SK-N-SH treated with all-trans-retinoic acid at 6 μM for 48 hours (cell line): Measurements from ENCODE around the gene RND3.

Experiments
- ATAC-seq: fragments of 200-7000 bp; cut with Tn5 transposase; 3 replicates; pipeline ENCODE4 v1.9.1; 2020; ENCODE audit warnings: mild to moderate bottlenecking, moderate library complexity
- ARNTL ChIP-seq: fragments of 450-650 bp; formaldehyde crosslinking; IDR thresholded peaks from 2 replicates; pipeline ENCODE4 v1.5.0; 2020; ENCODE audit warnings: low read depth, mild to moderate bottlenecking, moderate library complexity, borderline replicate concordance
- BACH2 ChIP-seq: fragments of 250-450 bp; sonication (Bioruptor Pico); IDR thresholded peaks from 2 replicates; pipeline ENCODE4 v1.9.0; 2021; ENCODE audit warnings: mild to moderate bottlenecking, borderline replicate concordance
- CSDC2 ChIP-seq: fragments of 250-450 bp; sonication (Bioruptor Pico); IDR thresholded peaks from 2 replicates; pipeline ENCODE4 v1.5.0; 2020; ENCODE audit warnings: mild to moderate bottlenecking, moderate library complexity
- ESRRG ChIP-seq: fragments of 250-450 bp; sonication (Bioruptor Pico); IDR thresholded peaks from 2 replicates; pipeline ENCODE4 v1.6.1; 2021; ENCODE audit warnings: mild to moderate bottlenecking
- GLIS3 ChIP-seq: fragments of 250-450 bp; sonication (Bioruptor Pico); IDR thresholded peaks from 2 replicates; pipeline ENCODE4 v1.5.0; 2020; ENCODE audit warnings: mild to moderate bottlenecking, moderate library complexity
- ISL1 ChIP-seq: fragments of 250-450 bp; sonication (Bioruptor Pico); IDR thresholded peaks from 2 replicates; pipeline ENCODE4 v2.1.2; 2022; ENCODE audit warnings: mild to moderate bottlenecking, moderate library complexity
- OSR1 ChIP-seq: fragments of 250-450 bp; sonication (Bioruptor Pico); IDR thresholded peaks from 2 replicates; pipeline ENCODE4 v1.8.0; 2022; ENCODE audit warnings: moderate library complexity, mild to moderate bottlenecking, inconsistent platforms
- PPARA ChIP-seq: fragments of 250-450 bp; sonication (Bioruptor Pico); IDR thresholded peaks from 2 replicates; pipeline ENCODE4 v1.5.0; 2020; ENCODE audit warnings: mild to moderate bottlenecking, borderline replicate concordance
- RARB ChIP-seq: fragments of 250-450 bp; sonication (Bioruptor Pico); IDR thresholded peaks from 2 replicates; pipeline ENCODE4 v1.8.0; 2021; ENCODE audit warnings: mild to moderate bottlenecking, moderate library complexity
- SNAI2 ChIP-seq: fragments of 250-450 bp; sonication (Bioruptor Pico); IDR thresholded peaks from 2 replicates; pipeline ENCODE4 v1.5.0; 2020; ENCODE audit warnings: mild to moderate bottlenecking, moderate library complexity
- TCF4 ChIP-seq: fragments of 250-450 bp; sonication (Bioruptor Pico); IDR thresholded peaks from 2 replicates; pipeline ENCODE4 v1.8.0; 2021; ENCODE audit warnings: mild to moderate bottlenecking, moderate library complexity, borderline replicate concordance
- TOX ChIP-seq: fragments of 250-450 bp; sonication (Bioruptor Pico); IDR thresholded peaks from 2 replicates; pipeline ENCODE4 v1.8.0; 2021; ENCODE audit warnings: mild to moderate bottlenecking, moderate library complexity, borderline replicate concordance
- ZC3H10 ChIP-seq: fragments of 250-450 bp; sonication (Bioruptor Pico); IDR thresholded peaks from 2 replicates; pipeline ENCODE4 v1.5.1; 2021; ENCODE audit warnings: mild to moderate bottlenecking, moderate library complexity
- ZFP3 ChIP-seq: fragments of 250-450 bp; sonication (Bioruptor Pico); IDR thresholded peaks from 2 replicates; pipeline ENCODE4 v1.5.0; 2020; ENCODE audit warnings: mild to moderate bottlenecking, moderate library complexity
- ZFP30 ChIP-seq: fragments of 450-650 bp; formaldehyde crosslinking; IDR thresholded peaks from 2 replicates; pipeline ENCODE4 v1.5.0; 2022; ENCODE audit warnings: mild to moderate bottlenecking, moderate library complexity
- ZNF565 ChIP-seq: fragments of 450-650 bp; formaldehyde crosslinking; conservative IDR thresholded peaks from 2 replicates; pipeline ENCODE4 v1.5.0; 2020; ENCODE audit warnings: low read depth, mild to moderate bottlenecking, moderate library complexity
- ZNF70 ChIP-seq: fragments of 450-650 bp; formaldehyde crosslinking; IDR thresholded peaks from 2 replicates; pipeline ENCODE4 v1.5.0; 2020; ENCODE audit warnings: mild to moderate bottlenecking, moderate library complexity
- ZNF8 ChIP-seq: fragments of 450-650 bp; formaldehyde crosslinking; IDR thresholded peaks from 2 replicates; pipeline ENCODE4 v1.5.0; 2020; ENCODE audit warnings: mild to moderate bottlenecking, moderate library complexity
- TF ChIP-seq, protein P1 (sequence below): fragments of 250-450 bp; sonication (Bioruptor Pico); IDR thresholded peaks from 2 replicates; pipeline ENCODE4 v1.5.1; 2021; ENCODE audit warnings: mild to moderate bottlenecking, moderate library complexity
- TF ChIP-seq, protein P2 (sequence below): fragments of 250-450 bp; sonication (Bioruptor Pico); IDR thresholded peaks from 2 replicates; pipeline ENCODE4 v1.8.0; 2021; ENCODE audit warnings: low read depth, mild to moderate bottlenecking, moderate library complexity, borderline replicate concordance
- TF ChIP-seq, protein P3 (sequence below): fragments of 250-450 bp; sonication (Bioruptor Pico); IDR thresholded peaks from 2 replicates; pipeline ENCODE4 v1.5.1; 2020; ENCODE audit warnings: low read depth, mild to moderate bottlenecking, moderate library complexity
- TF ChIP-seq, protein P4 (sequence below): fragments of 250-450 bp; sonication (Bioruptor Pico); IDR thresholded peaks from 2 replicates; pipeline ENCODE4 v1.5.0; 2020; ENCODE audit warnings: mild to moderate bottlenecking, moderate library complexity
- TF ChIP-seq, protein P5 (sequence below): fragments of 250-450 bp; sonication (Bioruptor Pico); IDR thresholded peaks from 2 replicates; pipeline ENCODE4 v1.8.0; 2020; ENCODE audit warnings: mild to moderate bottlenecking, moderate library complexity, borderline replicate concordance

The RND3 gene

DNA sequence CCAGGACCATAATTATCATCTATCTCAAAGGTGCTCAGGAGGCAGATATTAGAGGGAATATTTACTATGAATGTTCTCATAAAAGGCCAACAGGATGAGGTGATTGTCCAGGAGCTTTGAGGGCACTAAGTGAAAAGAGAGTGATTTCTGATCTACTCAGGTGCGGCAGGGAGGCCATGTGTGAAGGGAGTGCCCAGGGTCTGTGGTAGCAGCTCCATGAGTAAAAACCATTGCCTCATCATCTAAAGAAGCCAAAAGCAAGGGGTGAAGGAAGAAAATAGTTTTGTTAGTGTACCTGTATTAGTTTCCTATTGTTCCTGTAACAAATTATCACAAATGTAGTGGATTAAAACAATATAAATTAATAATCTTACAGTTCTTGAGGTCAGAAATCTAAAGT is 22.5 kb downstream of the RND3 start:
- no peak for TF ChIP-seq TCF4
- ATAC-seq = no peak; the same call in 2 of the 3 replicates

DNA sequence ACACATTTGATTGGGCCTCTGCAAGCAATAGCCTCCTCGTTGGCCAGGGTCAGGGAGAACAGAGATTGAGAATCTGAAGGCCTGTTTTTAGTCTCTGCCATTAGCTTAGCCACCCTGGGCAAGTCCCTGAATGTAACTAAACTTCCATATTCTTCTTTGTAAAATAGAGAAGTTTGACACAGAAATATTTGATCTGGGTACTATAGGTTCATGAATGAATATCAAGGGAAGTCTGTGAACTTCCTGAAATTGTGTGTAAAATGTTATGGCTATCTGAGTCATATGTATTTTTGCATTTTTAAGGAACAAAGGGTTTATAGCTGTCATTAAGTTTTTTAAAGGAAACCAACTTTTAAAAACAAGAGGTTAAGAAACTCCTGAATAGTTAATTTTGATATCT is 23.2 kb downstream of the RND3 start:
- no peak for ATAC-seq
- TF ChIP-seq, protein P1, sequence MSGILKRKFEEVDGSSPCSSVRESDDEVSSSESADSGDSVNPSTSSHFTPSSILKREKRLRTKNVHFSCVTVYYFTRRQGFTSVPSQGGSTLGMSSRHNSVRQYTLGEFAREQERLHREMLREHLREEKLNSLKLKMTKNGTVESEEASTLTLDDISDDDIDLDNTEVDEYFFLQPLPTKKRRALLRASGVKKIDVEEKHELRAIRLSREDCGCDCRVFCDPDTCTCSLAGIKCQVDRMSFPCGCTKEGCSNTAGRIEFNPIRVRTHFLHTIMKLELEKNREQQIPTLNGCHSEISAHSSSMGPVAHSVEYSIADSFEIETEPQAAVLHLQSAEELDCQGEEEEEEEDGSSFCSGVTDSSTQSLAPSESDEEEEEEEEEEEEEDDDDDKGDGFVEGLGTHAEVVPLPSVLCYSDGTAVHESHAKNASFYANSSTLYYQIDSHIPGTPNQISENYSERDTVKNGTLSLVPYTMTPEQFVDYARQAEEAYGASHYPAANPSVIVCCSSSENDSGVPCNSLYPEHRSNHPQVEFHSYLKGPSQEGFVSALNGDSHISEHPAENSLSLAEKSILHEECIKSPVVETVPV = no peak
- TF ChIP-seq ESRRG (CRISPR knock-in tag) (no peak), ZFP30 (CRISPR knock-in tag) (no peak), ZNF70 (no peak), TCF4 (no peak), GLIS3 (CRISPR knock-in tag) (no peak), ZNF8 (CRISPR knock-in tag) (no peak), ZFP3 (CRISPR knock-in tag) (no peak), RARB (no peak), OSR1 (no peak)
- TF ChIP-seq, protein P2, sequence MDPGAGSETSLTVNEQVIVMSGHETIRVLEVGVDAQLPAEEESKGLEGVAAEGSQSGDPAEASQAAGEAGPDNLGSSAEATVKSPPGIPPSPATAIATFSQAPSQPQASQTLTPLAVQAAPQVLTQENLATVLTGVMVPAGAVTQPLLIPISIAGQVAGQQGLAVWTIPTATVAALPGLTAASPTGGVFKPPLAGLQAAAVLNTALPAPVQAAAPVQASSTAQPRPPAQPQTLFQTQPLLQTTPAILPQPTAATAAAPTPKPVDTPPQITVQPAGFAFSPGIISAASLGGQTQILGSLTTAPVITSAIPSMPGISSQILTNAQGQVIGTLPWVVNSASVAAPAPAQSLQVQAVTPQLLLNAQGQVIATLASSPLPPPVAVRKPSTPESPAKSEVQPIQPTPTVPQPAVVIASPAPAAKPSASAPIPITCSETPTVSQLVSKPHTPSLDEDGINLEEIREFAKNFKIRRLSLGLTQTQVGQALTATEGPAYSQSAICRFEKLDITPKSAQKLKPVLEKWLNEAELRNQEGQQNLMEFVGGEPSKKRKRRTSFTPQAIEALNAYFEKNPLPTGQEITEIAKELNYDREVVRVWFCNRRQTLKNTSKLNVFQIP (CRISPR knock-in tag) = no peak

DNA sequence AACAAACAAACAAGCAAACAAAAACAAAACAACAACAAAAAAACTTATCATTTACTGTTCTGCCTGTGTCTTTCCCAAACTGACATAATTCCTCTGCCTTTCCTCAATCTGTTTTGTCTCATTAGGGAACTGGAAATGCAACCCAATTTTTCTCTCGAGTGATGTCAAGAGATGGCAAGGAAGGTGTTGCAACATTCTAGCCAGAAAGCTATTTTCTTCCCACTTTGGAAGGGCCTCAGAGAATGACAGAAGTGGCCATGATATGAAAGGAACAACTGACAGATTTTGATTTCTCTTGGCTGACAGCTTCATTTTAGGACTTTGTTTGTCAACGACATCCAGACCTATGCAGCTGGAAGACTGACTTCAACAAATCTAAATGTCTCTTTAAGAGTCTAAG is 24.7 kb downstream of the RND3 start:
- ATAC-seq = no peak
- TF ChIP-seq SNAI2 (CRISPR knock-in tag) (no peak), ARNTL (CRISPR knock-in tag) (no peak), ZC3H10 (CRISPR knock-in tag) (no peak), TCF4 (no peak), CSDC2 (CRISPR knock-in tag) (no peak), OSR1 (no peak)
- TF ChIP-seq, protein P3, sequence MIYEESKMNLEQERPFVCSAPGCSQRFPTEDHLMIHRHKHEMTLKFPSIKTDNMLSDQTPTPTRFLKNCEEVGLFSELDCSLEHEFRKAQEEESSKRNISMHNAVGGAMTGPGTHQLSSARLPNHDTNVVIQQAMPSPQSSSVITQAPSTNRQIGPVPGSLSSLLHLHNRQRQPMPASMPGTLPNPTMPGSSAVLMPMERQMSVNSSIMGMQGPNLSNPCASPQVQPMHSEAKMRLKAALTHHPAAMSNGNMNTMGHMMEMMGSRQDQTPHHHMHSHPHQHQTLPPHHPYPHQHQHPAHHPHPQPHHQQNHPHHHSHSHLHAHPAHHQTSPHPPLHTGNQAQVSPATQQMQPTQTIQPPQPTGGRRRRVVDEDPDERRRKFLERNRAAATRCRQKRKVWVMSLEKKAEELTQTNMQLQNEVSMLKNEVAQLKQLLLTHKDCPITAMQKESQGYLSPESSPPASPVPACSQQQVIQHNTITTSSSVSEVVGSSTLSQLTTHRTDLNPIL = no peak
- TF ChIP-seq, all 23 proteins: peak for 0

DNA sequence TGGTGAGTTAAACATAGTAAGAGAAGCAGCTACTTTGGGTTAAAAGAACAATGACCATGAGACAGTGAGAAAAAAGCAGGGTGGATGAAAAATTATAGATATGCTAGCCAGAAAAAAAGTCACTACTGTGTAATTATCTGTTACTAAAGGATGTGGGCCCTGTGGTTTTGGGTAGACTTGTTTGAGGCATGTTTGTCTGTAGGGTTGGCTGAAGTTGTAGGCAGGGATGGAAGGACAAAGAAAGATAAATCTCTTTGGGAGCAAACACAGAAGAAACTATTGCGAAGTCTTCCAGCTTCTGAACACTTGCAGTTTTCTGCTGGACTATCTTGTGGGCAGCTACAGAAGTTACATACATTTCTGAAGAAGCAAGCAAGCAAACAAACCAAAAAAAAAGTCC is 28.2 kb downstream of the RND3 start:
- TF ChIP-seq OSR1 (no peak), ZNF565 (no peak), ISL1 (CRISPR knock-in tag) (no peak), ZC3H10 (CRISPR knock-in tag) (no peak)
- TF ChIP-seq, protein P3 = no peak
- ATAC-seq = no peak

DNA sequence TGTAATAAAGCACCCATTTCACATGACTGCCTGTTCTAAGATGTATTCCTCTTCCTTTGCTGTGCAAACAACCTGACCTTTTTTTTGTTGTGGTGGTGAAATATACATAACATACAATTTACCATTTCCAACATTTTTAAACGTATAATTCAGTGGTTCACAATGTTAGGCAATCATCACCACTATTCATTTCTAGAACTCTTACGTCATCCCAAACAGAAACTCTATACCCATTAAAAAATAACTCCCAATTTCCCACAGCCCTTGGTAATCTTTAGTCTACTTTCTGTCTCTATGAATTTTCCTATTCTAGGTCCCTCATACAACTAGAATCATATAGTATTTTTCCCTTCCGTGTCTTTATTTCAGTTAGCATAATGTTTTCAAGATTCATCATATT is 36.7 kb downstream of the RND3 start:
- TF ChIP-seq TOX (CRISPR knock-in tag) = no peak
- TF ChIP-seq ZFP30 (CRISPR knock-in tag) = no peak
- no peak for TF ChIP-seq ZNF565
- TF ChIP-seq BACH2 (CRISPR knock-in tag) = no peak
- TF ChIP-seq ZNF70 = no peak
- no peak for TF ChIP-seq RARB
- TF ChIP-seq, protein P4, sequence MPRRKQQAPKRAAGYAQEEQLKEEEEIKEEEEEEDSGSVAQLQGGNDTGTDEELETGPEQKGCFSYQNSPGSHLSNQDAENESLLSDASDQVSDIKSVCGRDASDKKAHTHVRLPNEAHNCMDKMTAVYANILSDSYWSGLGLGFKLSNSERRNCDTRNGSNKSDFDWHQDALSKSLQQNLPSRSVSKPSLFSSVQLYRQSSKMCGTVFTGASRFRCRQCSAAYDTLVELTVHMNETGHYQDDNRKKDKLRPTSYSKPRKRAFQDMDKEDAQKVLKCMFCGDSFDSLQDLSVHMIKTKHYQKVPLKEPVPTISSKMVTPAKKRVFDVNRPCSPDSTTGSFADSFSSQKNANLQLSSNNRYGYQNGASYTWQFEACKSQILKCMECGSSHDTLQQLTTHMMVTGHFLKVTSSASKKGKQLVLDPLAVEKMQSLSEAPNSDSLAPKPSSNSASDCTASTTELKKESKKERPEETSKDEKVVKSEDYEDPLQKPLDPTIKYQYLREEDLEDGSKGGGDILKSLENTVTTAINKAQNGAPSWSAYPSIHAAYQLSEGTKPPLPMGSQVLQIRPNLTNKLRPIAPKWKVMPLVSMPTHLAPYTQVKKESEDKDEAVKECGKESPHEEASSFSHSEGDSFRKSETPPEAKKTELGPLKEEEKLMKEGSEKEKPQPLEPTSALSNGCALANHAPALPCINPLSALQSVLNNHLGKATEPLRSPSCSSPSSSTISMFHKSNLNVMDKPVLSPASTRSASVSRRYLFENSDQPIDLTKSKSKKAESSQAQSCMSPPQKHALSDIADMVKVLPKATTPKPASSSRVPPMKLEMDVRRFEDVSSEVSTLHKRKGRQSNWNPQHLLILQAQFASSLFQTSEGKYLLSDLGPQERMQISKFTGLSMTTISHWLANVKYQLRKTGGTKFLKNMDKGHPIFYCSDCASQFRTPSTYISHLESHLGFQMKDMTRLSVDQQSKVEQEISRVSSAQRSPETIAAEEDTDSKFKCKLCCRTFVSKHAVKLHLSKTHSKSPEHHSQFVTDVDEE = no peak
- TF ChIP-seq, protein P5, sequence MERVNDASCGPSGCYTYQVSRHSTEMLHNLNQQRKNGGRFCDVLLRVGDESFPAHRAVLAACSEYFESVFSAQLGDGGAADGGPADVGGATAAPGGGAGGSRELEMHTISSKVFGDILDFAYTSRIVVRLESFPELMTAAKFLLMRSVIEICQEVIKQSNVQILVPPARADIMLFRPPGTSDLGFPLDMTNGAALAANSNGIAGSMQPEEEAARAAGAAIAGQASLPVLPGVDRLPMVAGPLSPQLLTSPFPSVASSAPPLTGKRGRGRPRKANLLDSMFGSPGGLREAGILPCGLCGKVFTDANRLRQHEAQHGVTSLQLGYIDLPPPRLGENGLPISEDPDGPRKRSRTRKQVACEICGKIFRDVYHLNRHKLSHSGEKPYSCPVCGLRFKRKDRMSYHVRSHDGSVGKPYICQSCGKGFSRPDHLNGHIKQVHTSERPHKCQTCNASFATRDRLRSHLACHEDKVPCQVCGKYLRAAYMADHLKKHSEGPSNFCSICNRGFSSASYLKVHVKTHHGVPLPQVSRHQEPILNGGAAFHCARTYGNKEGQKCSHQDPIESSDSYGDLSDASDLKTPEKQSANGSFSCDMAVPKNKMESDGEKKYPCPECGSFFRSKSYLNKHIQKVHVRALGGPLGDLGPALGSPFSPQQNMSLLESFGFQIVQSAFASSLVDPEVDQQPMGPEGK (CRISPR knock-in tag) = no peak
- no peak for TF ChIP-seq GLIS3 (CRISPR knock-in tag)
- no peak for TF ChIP-seq OSR1
- TF ChIP-seq CSDC2 (CRISPR knock-in tag) = no peak
- TF ChIP-seq PPARA = no peak
- no peak for TF ChIP-seq ESRRG (CRISPR knock-in tag)
- no peak for TF ChIP-seq ZFP3 (CRISPR knock-in tag)
- TF ChIP-seq ISL1 (CRISPR knock-in tag) = no peak
- TF ChIP-seq, protein P3 = no peak
- no peak for TF ChIP-seq ZNF8 (CRISPR knock-in tag)
- TF ChIP-seq ARNTL (CRISPR knock-in tag) = no peak
- no peak for TF ChIP-seq SNAI2 (CRISPR knock-in tag)
- no peak for ATAC-seq
